ENCODE data around the gene TEX19.
"Not testable (repeated sequence)": the region's sequence is repeated elsewhere in the genome, so short reads cannot be mapped to it uniquely, and the experiment has no call there.

TEX19 gene

GRCh38 chr17:82411396-82412053, 52.5 kb downstream of the TEX19 start:
- no peak for DNase-seq (ENCODE audit: low read depth)

- DNase-seq (ENCODE audit: low read depth): not testable (repeated sequence)
These were observed 53.0 kb downstream of the TEX19 start for GRCh38 chr17:82412081-82412480.

DNA sequence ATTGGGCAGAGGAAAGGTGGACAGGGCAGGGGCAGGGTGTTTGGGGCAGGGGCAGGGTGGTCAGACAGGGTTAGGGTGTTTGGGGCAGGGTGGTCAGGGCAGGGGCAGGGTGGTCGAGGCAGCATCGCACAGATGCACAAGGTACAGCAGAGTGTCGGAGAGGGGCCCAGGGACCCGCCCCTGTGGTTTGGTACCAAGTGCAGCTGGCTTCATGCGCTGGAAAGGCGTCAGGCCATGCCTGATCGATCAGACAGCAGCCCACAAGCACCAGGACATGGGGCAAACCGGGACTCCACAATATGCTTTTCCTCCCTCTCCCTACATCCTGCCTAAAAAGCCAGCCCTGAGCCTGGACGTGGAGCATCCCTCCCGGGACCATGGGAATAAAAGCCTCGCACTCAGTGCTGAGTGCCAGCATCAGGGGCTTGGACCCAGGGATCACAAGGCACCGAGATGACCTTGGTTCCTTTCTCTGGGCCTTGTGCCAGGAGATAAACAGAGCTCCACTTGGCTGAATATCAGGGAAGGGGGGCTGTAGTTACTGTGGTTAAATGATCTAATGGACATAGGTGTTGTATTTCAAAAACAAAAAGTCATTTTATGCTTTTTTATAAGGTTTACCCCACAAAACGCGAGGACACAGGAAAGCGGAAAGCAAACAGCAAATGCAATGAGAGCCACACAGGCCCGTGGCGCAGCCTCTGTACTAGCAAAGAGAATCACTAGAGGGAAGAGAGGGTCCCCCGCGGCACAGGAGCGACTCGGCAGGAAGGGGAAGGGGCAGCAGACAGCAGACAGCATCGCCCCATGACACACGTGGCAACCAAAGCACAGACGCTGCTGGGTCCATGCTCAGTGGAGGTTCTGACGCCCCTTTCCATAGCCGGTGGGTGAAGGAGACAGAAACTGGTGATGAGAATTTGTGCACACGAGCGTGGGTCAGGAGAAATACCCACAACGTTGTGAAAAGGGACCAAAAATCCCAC, 53.8 kb downstream of the TEX19 start:
- DNase-seq (ENCODE audit: low read depth): no peak

Data from activated gamma-delta T cell treated with anti-CD3 and anti-CD28 coated beads, Interleukin-2, amount 50 U/mL, for 16 hours (primary cell).